K562 (cell line): ENCODE data around the gene POLR2M. TPM values are rescaled to one million over a fixed set of nuclear protein-coding genes. Genes with fewer than 3 reads are reported as not detected.

Experiments
- ATF1 ChIP-seq, 2 experiments: fragments of 450-650 bp in 1 of 2; IDR thresholded peaks; 2 replicates each; pipeline ENCODE4 v1.6.1; 2016; ENCODE audit warnings: missing compliant biosample characterization in 1 of 2, missing genetic modification characterization in 1 of 2
- CLOCK ChIP-seq: fragments of 250-450 bp; sonication (Bioruptor Pico); IDR thresholded peaks from 2 replicates; pipeline ENCODE4 v1.4.0; 2020; ENCODE audit warnings: mild to moderate bottlenecking, moderate library complexity, borderline replicate concordance
- CREBBP ChIP-seq: IDR thresholded peaks from one replicate; pipeline ENCODE4 v1.6.1; 2012; ENCODE audit warnings: low read depth, mild to moderate bottlenecking, control low read depth, inconsistent platforms, low read length
- ETV6 ChIP-seq, 3 experiments: fragments of 150-350 bp in 1 of 3; sonication (generic) in 1 of 3; formaldehyde crosslinking in 1 of 3; IDR thresholded peaks; 2 replicates each; pipeline versions ENCODE4 v1.6.1 to v1.8.0; 2014 to 2022; ENCODE audit warnings: borderline replicate concordance in 2 of 3, low read depth in 2 of 3, antibody characterized with exemption in 1 of 3, low read length in 1 of 3, mild to moderate bottlenecking in 1 of 3, missing genetic modification reagents in 1 of 3
- FIP1L1 ChIP-seq: fragments of 200-400 bp; formaldehyde crosslinking; IDR thresholded peaks from 2 replicates; pipeline ENCODE4 v1.6.1; 2018; ENCODE audit warnings: mild to moderate bottlenecking, low read depth, low read length; ENCODE audit not compliant: poor library complexity, severe bottlenecking
- MAFF ChIP-seq: IDR thresholded peaks from 2 replicates; pipeline ENCODE4 v1.6.1; 2012; ENCODE audit warnings: low read length, improper control_type of control experiment
- MBD1 ChIP-seq: fragments of 250-450 bp; sonication (Bioruptor Pico); IDR thresholded peaks from 2 replicates; pipeline ENCODE4 v1.8.0; 2022; ENCODE audit warnings: inconsistent platforms
- NFYB ChIP-seq: IDR thresholded peaks from 2 replicates; pipeline ENCODE4 v1.6.1; 2011; ENCODE audit warnings: mild to moderate bottlenecking, moderate library complexity; ENCODE audit not compliant: insufficient read length; ENCODE audit errors: extremely low read depth
- RBM14 ChIP-seq: fragments of 200-400 bp; formaldehyde crosslinking; IDR thresholded peaks from 2 replicates; pipeline ENCODE4 v1.6.1; 2018; ENCODE audit warnings: low read depth, mild to moderate bottlenecking, low read length, moderate library complexity, borderline replicate concordance; ENCODE audit not compliant: insufficient read depth
- RFX1 ChIP-seq: fragments of 450-650 bp; IDR thresholded peaks from 2 replicates; pipeline ENCODE4 v1.6.1; 2016; ENCODE audit warnings: mild to moderate bottlenecking, moderate library complexity
- SRF ChIP-seq, 2 experiments: fragments of 250-450, 450-650 bp in 1 of 2; sonication (Bioruptor Pico) in 1 of 2; sonication (generic) in 1 of 2; formaldehyde crosslinking; IDR thresholded peaks; 2 replicates each; pipeline versions ENCODE4 v1.5.0 to v1.5.1; 2020 to 2022; ENCODE audit warnings: mild to moderate bottlenecking in 1 of 2, missing genetic modification reagents in 1 of 2
- ZBTB2 ChIP-seq: fragments of 450-650 bp; IDR thresholded peaks from 2 replicates; pipeline ENCODE4 v1.6.1; 2016; ENCODE audit warnings: antibody characterized with exemption
- ZBTB49 ChIP-seq: sonication (generic); formaldehyde crosslinking; IDR thresholded peaks from 2 replicates; pipeline ENCODE4 v1.8.0; 2022; ENCODE audit warnings: missing genetic modification reagents, mild to moderate bottlenecking, borderline replicate concordance
- ZC3H4 ChIP-seq: sonication (generic); formaldehyde crosslinking; IDR thresholded peaks from 2 replicates; pipeline ENCODE4 v1.9.0; 2021; ENCODE audit warnings: missing genetic modification reagents, borderline replicate concordance
- ZEB2 ChIP-seq: fragments of 450-650 bp; IDR thresholded peaks from 2 replicates; pipeline ENCODE4 v1.6.1; 2016
- ZNF347 ChIP-seq: fragments of 450-650 bp; formaldehyde crosslinking; IDR thresholded peaks from 2 replicates; pipeline ENCODE4 v1.4.0; 2020; ENCODE audit warnings: low read depth, mild to moderate bottlenecking, moderate library complexity
- polyA plus RNA-seq, 8 experiments: library from polyadenylated mRNA; depleted of rRNA in 4 of 8; stranded (reverse) in 5 of 8; unstranded in 3 of 8; fragments of >200 nt; fragmentation: Nextera tagmentation in 2 of 8; fragmentation: Illumina TruSeq in 1 of 8; extraction: Ambion mirVana in 2 of 8; extraction: Trizol in 1 of 8; gene quantifications; 2 replicates each; pipeline versions ENCODE4 v1.2.1 to v1.2.3, GENCODE V29; 2011 to 2014; ENCODE audit warnings: inconsistent platforms in 1 of 8, missing spikeins in 1 of 8
- total RNA-seq, 7 experiments: library from RNA; depleted of rRNA in 6 of 7; stranded (reverse); fragments of >200 nt in 6 of 7; fragmentation: Illumina TruSeq in 2 of 7; extraction: Trizol in 2 of 7; gene quantifications; 2 replicates each; pipeline versions ENCODE4 v1.2.1 to v1.2.3, GENCODE V29; 2011 to 2021; ENCODE audit warnings: low replicate concordance in 1 of 7
- TF ChIP-seq, protein P1 (sequence below): fragments of 250-450 bp; sonication (Bioruptor Pico); IDR thresholded peaks from 2 replicates; pipeline ENCODE4 v1.5.0; 2021

The POLR2M gene
- total and polyA plus RNA-seq, 9 of the 15 experiments (the other 6 are each of a cell fraction or from before 2014, with no cell fraction given) = 9.2 to 1,050 (median 43.0) TPM

- peak; percentile 32; the same call in 1 of the 2 replicates for TF ChIP-seq ZBTB2
- TF ChIP-seq, protein P1, sequence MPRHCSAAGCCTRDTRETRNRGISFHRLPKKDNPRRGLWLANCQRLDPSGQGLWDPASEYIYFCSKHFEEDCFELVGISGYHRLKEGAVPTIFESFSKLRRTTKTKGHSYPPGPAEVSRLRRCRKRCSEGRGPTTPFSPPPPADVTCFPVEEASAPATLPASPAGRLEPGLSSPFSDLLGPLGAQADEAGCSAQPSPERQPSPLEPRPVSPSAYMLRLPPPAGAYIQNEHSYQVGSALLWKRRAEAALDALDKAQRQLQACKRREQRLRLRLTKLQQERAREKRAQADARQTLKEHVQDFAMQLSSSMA = no peak
- TF ChIP-seq ZNF347 (CRISPR knock-in tag) = no peak
- TF ChIP-seq ATF1 (CRISPR knock-in tag; IDR thresholded peaks at IDR 0.05) = peak; percentile 64
- peak; percentile 97 for TF ChIP-seq ATF1 (tag; IDR thresholded peaks at IDR 0.05)
- no peak for TF ChIP-seq NFYB
- TF ChIP-seq RBM14 = no peak
- no peak for TF ChIP-seq SRF (CRISPR knock-in tag; IDR thresholded peaks at IDR 0.05)
- no peak for TF ChIP-seq CLOCK (CRISPR knock-in tag)
- TF ChIP-seq FIP1L1 = no peak
- TF ChIP-seq RFX1 = no peak
- TF ChIP-seq MAFF = no peak
- 0 out of 4 replicates have a peak, but pooled peaks of 1 of the 2 experiments have one; percentile 37 for TF ChIP-seq ETV6 (IDR thresholded peaks at IDR 0.05; ENCODE audit: borderline replicate concordance in 1 of 2, low read depth in 2 of 2, low read length in 1 of 2)
- no peak for TF ChIP-seq ETV6 (CRISPR knock-in tag; IDR thresholded peaks at IDR 0.05; ENCODE audit: borderline replicate concordance)
- no peak for TF ChIP-seq ZC3H4 (CRISPR knock-in tag)
- TF ChIP-seq MBD1 (CRISPR knock-in tag) = no peak
- no peak for TF ChIP-seq ZEB2
- TF ChIP-seq ZBTB49 = no peak
- TF ChIP-seq CREBBP = no peak
These were observed at the start of gene POLR2M (continued) for GRCh38 chr15:57706405-57707209.
